Stomach (tissue), 4 donors: Measurements from ENCODE around the gene RIBC2.

Experiments used
- CTCF ChIP-seq, 7 experiments: fragments of 450-650 bp in 4 of 7; fragments of 200-600 bp in 3 of 7; sonication (generic) in 3 of 7; IDR thresholded peaks; one replicate each; pipeline ENCODE4 v1.5.1; 2016 to 2019; ENCODE audit warnings: antibody characterized with exemption in 7 of 7, control low read depth in 2 of 7, mild to moderate bottlenecking in 1 of 7
- EP300 ChIP-seq: sonication (generic); formaldehyde crosslinking; IDR thresholded peaks from one replicate; pipeline ENCODE4 v1.6.1; 2017; ENCODE audit warnings: antibody characterized with exemption
- POLR2A ChIP-seq, 4 donors: fragments of 450-650 bp; IDR thresholded peaks; one replicate each; pipeline ENCODE4 v1.6.1; 2016; ENCODE audit warnings: antibody characterized with exemption in 4 of 4, control low read depth in 2 of 4, mild to moderate bottlenecking in 1 of 4, moderate library complexity in 1 of 4

- TF ChIP-seq CTCF (IDR thresholded peaks at IDR 0.05) (no peak), EP300 (no peak), POLR2A (IDR thresholded peaks at IDR 0.05) (no peak)
These were observed 8.0 kb downstream of the RIBC2 start for GRCh38 chr22:45421349-45422055.
